GM18502 (cell line): ENCODE data around the gene ACOT2.

Source experiments
- ATAC-seq: cut with Tn5 transposase; IDR thresholded peaks from one replicate; pipeline ENCODE4 v1.9.1; 2021; ENCODE audit warnings: mild to moderate bottlenecking; ENCODE audit not compliant: unreplicated experiment, poor library complexity

ACOT2 gene

DNA sequence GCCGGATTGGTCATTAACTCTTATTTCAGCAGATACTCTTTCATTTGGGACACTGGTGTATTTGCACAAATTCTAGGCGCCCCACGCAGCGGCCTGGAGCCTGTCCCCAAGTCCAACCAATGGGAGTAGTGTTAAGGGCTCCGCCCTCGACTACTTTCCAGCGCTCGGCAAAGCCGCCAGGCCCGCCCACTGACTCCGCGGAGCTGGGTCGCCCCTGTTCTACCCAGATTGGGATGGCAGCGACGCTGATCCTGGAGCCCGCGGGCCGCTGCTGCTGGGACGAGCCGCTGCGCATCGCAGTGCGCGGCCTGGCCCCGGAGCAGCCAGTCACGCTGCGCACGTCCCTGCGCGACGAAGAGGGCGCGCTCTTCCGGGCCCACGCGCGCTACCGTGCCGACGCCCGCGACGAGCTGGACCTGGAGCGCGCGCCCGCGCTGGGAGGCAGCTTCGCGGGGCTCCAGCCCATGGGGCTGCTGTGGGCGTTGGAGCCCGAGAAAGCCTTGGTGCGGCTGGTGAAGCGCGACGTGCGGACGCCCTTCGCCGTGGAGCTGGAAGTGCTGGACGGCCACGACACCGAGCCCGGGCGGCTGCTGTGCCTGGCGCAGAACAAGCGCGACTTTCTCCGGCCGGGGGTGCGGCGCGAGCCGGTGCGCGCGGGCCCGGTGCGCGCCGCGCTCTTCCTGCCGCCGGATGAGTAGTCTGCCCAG is 43.5 kb downstream of the ACOT2 start, which contains the start of gene ACOT6:
ACOT6 (plus strand) TSS at position 179 of the 707 bp plus-strand sequence; CDS start at position 234, 55 bp downstream.
- ATAC-seq = peak; percentile 84

DNA sequence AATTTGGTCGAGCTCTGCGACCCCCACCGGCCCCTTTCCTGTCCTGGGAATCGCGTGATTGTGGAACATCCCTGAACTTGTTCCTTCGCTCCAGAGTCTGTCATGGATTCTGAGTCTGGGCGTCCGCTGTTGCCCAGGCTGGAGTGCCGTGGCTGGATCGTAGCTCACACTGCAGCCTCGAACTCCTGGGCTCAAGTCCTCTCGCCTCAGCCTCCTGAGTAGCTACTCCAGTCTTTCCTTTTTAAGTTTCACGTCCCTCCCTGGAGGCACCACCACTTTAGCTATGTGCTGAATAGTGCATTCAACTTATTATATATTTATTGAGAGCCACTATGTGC is 44.0 kb downstream of the ACOT2 start:
- ATAC-seq = no peak

DNA sequence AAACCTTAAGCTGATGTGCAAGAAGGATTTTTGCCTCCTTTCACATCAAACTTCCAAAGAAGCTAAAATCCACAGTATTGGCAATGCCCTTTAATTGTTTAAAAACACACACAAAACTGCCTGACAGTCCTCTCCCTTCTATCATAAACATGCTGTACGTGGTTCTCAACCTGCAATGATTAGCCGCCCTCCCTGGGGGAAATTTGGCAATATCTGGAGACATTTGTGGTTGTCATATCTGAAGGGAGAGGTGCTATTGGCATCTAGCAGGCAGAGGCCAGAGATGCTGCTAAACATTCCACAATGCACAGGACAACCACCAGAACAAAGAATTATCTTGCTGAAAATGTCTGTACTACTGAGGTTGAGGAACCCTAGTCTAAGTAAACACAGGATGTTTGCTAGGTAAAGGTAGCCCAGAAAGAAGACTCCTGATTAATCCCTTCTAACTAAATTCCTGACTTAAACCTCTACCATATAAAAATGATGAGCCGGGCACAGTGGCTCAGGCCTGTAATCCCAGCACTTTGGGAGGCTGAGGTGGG is 44.5 kb downstream of the ACOT2 start:
- ATAC-seq = no peak

DNA sequence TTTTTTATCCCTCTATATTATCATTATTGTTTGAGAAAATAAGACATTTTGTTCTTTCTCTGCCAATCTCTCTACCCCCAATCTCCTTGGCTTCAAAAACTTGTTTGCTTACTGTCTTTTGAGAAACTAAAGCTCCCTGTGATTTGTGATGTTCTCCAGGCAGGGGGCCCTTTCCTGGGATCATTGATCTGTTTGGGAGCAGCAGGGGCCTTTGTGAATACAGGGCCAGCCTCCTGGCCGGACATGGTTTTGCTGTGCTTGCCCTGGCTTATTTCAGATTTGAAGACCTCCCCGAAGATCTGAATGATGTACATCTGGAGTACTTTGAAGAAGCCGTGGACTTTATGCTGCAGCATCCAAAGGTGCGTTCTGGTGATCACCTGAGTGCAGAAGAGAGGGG is 47.8 kb downstream of the ACOT2 start:
- ATAC-seq = no peak

DNA sequence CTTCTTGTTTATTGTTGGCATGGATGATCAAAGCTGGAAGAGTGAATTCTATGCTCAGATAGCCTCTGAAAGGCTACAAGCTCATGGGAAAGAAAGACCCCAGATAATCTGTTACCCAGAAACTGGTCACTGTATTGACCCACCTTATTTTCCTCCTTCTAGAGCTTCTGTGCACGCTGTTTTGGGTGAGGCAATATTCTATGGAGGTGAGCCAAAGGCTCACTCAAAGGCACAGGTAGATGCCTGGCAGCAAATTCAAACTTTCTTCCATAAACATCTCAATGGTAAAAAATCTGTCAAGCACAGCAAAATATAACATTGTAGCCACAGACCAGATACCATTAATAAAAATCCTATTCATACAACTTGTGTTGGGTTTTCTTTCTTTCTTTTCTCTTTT is 50.5 kb downstream of the ACOT2 start:
- no peak for ATAC-seq

DNA sequence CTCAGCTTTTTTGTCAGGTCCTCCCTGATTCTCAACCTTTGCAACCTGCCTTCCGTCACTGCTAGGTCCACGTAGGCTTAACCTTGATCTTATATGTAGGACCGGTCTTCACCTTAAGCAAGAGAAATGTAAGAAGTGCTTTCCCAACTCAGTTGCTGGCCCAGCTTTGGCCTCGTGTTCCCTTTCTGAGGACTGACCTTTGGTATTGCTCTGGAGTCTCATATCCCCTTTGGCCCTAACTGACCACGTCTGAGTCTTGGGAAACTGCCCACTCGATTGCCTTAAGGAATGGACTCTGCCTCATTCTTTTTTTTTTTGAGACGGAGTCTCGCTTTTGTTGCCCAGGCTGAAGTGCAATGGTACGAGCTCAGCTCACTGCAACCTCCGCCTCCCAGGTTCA is 51.3 kb downstream of the ACOT2 start:
- no peak for ATAC-seq

DNA sequence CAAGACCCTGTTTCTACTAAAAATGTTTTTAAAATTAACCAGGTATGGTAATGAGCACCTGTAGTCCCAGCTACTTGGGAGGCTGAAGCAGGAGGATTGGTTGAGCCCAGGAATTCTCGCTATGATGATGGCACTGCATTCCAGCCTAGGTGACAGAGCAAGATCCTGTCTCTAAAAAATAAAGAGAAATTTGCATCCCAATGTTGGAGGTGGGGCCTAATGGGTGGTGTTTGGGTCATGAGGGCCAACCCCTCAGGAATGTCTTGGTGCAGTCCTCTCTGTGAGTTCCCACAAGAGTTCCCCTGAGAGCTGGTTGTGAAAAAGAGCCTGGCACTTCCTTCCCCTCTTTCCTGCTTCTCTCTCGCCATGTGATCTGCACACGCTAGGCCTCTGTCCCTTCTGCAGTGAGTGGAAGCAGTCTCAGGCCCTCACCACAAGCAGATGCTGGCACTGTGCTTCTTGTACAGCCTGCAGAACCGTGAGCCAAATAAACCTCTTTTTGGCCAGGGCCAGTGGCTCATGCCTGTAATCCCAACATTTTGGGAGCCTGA is 54.6 kb downstream of the ACOT2 start:
- no peak for ATAC-seq
